ENCODE measurements around the gene BTBD16. TPM values are rescaled to one million over a fixed set of nuclear protein-coding genes. Genes with fewer than 3 reads are reported as not detected.

The BTBD16 gene
- total and polyA plus RNA-seq, 10 of the 15 experiments (the other 5 are each of a cell fraction or from before 2014, with no cell fraction given): 0.11 TPM; not detected in 9

DNA sequence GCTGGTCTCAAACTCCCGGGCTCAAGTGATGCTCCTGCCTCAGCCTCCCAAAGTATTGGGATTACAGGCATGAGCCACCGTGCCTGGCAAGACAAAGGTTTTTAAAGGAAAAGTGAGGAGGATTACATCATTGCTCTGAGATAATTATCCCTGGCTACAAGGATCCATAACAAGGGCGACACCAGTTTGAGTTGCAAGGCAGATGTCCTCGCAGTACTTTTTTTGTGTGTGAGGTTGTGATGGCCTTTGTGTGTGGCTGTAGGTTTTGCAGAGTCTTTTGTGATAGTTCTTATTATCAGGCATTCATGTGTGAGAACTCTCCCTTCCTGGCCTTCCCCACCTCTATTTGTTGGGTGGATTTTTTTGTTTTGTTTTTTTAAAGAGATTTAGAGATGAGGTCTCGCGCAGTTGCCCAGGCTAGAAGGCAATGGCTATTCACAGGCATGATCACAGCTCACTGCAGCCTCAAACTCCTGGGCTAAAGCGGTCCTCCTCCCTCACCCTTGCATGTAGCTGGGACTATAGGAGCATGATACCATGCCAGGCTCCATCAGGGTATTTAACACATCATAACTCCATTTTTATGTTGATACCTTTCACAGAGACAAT is 10.0 kb downstream of the BTBD16 start (continued):
- TF ChIP-seq, protein P1, sequence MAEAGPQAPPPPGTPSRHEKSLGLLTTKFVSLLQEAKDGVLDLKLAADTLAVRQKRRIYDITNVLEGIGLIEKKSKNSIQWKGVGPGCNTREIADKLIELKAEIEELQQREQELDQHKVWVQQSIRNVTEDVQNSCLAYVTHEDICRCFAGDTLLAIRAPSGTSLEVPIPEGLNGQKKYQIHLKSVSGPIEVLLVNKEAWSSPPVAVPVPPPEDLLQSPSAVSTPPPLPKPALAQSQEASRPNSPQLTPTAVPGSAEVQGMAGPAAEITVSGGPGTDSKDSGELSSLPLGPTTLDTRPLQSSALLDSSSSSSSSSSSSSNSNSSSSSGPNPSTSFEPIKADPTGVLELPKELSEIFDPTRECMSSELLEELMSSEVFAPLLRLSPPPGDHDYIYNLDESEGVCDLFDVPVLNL (IDR thresholded peaks at IDR 0.05; ENCODE audit: low read depth, low read length): no peak
- TF ChIP-seq NR2C2 (IDR thresholded peaks at IDR 0.05; ENCODE audit: borderline replicate concordance, control insufficient read depth, insufficient read length, low read depth): no peak

- intact Hi-C loops (cut with micrococcal nuclease; ENCODE audit: unreplicated experiment) (no loop called here), in situ Hi-C loops (cut with MboI) (no loop called here)
- H4K20me1 ChIP-seq (ENCODE audit: control insufficient read depth, insufficient read depth): no peaks in the 10 kb centered on the region
- DNase-seq (ENCODE audit: low read depth, low spot score) (no peak), ATAC-seq (no peak), FAIRE-seq (no peak)
- RAD21 ChIA-PET (ENCODE audit: unreplicated experiment): interaction anchor here (0.9 kb wide), 1 partner anchor 269 kb away, joined by 4 read pairs; no protein-coding TSS in a partner anchor
- H3K4me1 ChIP-seq (ENCODE audit: control insufficient read depth, insufficient read depth, low read length): no peaks in the 10 kb centered on the region
- no peak overlapping the region for H2AFZ ChIP-seq (ENCODE audit: control insufficient read depth, low read depth, low read length)
- H3K4me2 ChIP-seq (ENCODE audit: control insufficient read depth, insufficient read depth): no peak overlapping the region
- H3K27me3 ChIP-seq (replicated peaks in 1 of 2; ENCODE audit: control insufficient read depth in 2 of 2, insufficient read depth in 2 of 2, low read length in 1 of 2): 0 out of 4 replicates have a peak, but pooled peaks cover 0 to 1% of the 10 kb centered on the region in 2 experiments
- CTCF ChIA-PET: interaction anchor here (0.8 to 3.6 kb wide), 2 partner anchors 78 to 153 kb away, joined by 3 to 41 read pairs; no protein-coding TSS in a partner anchor
- SMC1A ChIA-PET (ENCODE audit: uncharacterized antibody, unreplicated experiment): no interaction called here
- H3K9ac ChIP-seq (ENCODE audit: control insufficient read depth, insufficient read depth, low read length): no peak overlapping the region
- H3K36me3 ChIP-seq (ENCODE audit: control insufficient read depth in 2 of 2, insufficient read depth in 2 of 2, low read length in 1 of 2): no peaks in the 10 kb centered on the region
- no peak overlapping the region for H3K27ac ChIP-seq (ENCODE audit: control insufficient read depth, insufficient read depth)
- no peaks in the 10 kb centered on the region; the same call in 2 of the 3 replicates for H3K9me3 ChIP-seq (replicated peaks; ENCODE audit: control insufficient read depth, insufficient read depth, low read length)
- no peaks in the 10 kb centered on the region for H3K79me2 ChIP-seq (ENCODE audit: control insufficient read depth, insufficient read depth, low read length)
- H3K4me3 ChIP-seq: no peak overlapping the region
- POLR2A ChIA-PET: no interaction called here
- TF ChIP-seq, protein P2, sequence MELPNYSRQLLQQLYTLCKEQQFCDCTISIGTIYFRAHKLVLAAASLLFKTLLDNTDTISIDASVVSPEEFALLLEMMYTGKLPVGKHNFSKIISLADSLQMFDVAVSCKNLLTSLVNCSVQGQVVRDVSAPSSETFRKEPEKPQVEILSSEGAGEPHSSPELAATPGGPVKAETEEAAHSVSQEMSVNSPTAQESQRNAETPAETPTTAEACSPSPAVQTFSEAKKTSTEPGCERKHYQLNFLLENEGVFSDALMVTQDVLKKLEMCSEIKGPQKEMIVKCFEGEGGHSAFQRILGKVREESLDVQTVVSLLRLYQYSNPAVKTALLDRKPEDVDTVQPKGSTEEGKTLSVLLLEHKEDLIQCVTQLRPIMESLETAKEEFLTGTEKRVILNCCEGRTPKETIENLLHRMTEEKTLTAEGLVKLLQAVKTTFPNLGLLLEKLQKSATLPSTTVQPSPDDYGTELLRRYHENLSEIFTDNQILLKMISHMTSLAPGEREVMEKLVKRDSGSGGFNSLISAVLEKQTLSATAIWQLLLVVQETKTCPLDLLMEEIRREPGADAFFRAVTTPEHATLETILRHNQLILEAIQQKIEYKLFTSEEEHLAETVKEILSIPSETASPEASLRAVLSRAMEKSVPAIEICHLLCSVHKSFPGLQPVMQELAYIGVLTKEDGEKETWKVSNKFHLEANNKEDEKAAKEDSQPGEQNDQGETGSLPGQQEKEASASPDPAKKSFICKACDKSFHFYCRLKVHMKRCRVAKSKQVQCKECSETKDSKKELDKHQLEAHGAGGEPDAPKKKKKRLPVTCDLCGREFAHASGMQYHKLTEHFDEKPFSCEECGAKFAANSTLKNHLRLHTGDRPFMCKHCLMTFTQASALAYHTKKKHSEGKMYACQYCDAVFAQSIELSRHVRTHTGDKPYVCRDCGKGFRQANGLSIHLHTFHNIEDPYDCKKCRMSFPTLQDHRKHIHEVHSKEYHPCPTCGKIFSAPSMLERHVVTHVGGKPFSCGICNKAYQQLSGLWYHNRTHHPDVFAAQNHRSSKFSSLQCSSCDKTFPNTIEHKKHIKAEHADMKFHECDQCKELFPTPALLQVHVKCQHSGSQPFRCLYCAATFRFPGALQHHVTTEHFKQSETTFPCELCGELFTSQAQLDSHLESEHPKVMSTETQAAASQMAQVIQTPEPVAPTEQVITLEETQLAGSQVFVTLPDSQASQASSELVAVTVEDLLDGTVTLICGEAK (IDR thresholded peaks at IDR 0.05; ENCODE audit: borderline replicate concordance): no peak
- TF ChIP-seq RAD51 (IDR thresholded peaks at IDR 0.05): no peak
- TF ChIP-seq NFYB (IDR thresholded peaks at IDR 0.05; ENCODE audit: insufficient read depth, low read depth, low read length): no peak
- TF ChIP-seq, protein P3, sequence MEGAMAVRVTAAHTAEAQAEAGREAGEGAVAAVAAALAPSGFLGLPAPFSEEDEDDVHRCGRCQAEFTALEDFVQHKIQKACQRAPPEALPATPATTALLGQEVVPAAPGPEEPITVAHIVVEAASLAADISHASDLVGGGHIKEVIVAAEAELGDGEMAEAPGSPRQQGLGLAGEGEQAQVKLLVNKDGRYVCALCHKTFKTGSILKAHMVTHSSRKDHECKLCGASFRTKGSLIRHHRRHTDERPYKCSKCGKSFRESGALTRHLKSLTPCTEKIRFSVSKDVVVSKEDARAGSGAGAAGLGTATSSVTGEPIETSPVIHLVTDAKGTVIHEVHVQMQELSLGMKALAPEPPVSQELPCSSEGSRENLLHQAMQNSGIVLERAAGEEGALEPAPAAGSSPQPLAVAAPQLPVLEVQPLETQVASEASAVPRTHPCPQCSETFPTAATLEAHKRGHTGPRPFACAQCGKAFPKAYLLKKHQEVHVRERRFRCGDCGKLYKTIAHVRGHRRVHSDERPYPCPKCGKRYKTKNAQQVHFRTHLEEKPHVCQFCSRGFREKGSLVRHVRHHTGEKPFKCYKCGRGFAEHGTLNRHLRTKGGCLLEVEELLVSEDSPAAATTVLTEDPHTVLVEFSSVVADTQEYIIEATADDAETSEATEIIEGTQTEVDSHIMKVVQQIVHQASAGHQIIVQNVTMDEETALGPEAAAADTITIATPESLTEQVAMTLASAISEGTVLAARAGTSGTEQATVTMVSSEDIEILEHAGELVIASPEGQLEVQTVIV (IDR thresholded peaks at IDR 0.05; ENCODE audit: borderline replicate concordance, partially characterized antibody): no peak
- 28% methylated on average over 8 of the region's 8 CpGs for WGBS (ENCODE audit: insufficient coverage, insufficient replicate concordance, low lambda C conversion rate, missing lambda C conversion rate)
- BruUV-seq (replicated peaks): no TSS peak
Measured at GRCh38 chr10:122281751-122282150, 10.7 kb downstream of the BTBD16 start.
